Measurements from ENCODE around the gene NLRP3. TPM values are rescaled to one million over a fixed set of nuclear protein-coding genes. Genes with fewer than 3 reads are reported as not detected.
"Not testable (repeated sequence)": the region's sequence is repeated elsewhere in the genome, so short reads cannot be mapped to it uniquely, and the experiment has no call there.

The NLRP3 gene
- total RNA-seq, 2 experiments from 2014 or later, result 0.33 to 0.44 TPM

- H3K36me3 Mint-ChIP-seq; H3K4me1 Mint-ChIP-seq; H3K9me3 Mint-ChIP-seq (ENCODE audit: low read depth); ATAC-seq; H3K27ac Mint-ChIP-seq; DNase-seq; H3K4me3 Mint-ChIP-seq; CTCF ChIA-PET: not testable (repeated sequence)
- peaks cover 20% of the 10 kb centered on the region for H3K27me3 Mint-ChIP-seq
Observed at GRCh38 chr1:247377656-247378055, 38.3 kb upstream of the NLRP3 start.

- no peaks in the 10 kb centered on the region for H3K36me3 Mint-ChIP-seq
- H3K27me3 Mint-ChIP-seq, result peaks cover 20% of the 10 kb centered on the region
- no peak overlapping the region for H3K4me3 Mint-ChIP-seq
- H3K9me3 Mint-ChIP-seq (ENCODE audit: low read depth), result no peaks in the 10 kb centered on the region
- H3K27ac Mint-ChIP-seq, result no peak overlapping the region
- CTCF ChIA-PET, result interaction anchor here (1.0 kb wide), 1 partner anchor 11 kb away, joined by 4 read pairs; no protein-coding TSS in a partner anchor
- ATAC-seq (no peak), DNase-seq (no peak)
- H3K4me1 Mint-ChIP-seq, result peaks cover 3% of the 10 kb centered on the region
Observed at GRCh38 chr1:247378334-247379073, 37.5 kb upstream of the NLRP3 start.

GRCh38 chr1:247385283-247385682 lies 30.7 kb upstream of the NLRP3 start:
- no peak overlapping the region for H3K4me3 Mint-ChIP-seq
- H3K9me3 Mint-ChIP-seq (ENCODE audit: low read depth), result peaks cover 2% of the 10 kb centered on the region
- H3K27me3 Mint-ChIP-seq, result peaks cover 14% of the 10 kb centered on the region
- H3K36me3 Mint-ChIP-seq, result peaks cover 1% of the 10 kb centered on the region
- ATAC-seq, result no peak
- CTCF ChIA-PET, result interaction anchor here (2.5 kb wide), 1 partner anchor 12 kb away, joined by 9 read pairs; no protein-coding TSS in a partner anchor
- H3K4me1 Mint-ChIP-seq, result peaks cover 14% of the 10 kb centered on the region
- DNase-seq, result no peak
- H3K27ac Mint-ChIP-seq, result no peak overlapping the region

DNA sequence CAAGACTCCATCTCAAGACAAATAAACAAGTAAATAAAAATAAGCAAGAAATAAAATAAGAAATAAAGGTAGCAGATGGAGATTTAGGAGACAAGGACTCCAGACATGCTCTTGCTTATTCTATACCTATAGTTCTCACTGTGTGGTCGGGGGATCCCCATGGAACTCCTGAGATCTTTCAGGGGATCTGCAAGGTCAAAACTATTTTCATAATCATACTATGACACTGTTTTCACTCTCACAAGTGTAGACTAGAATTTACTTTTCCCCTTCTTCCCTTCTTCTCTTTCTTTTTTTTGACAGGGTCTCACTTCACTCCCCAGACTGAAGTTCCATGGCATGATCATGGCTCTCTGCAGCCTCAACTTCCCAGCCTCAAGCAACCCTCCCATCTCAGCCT lies 29.8 kb upstream of the NLRP3 start:
- CTCF ChIA-PET, result interaction anchor here (2.5 kb wide), 1 partner anchor 13 kb away, joined by 9 read pairs; no protein-coding TSS in a partner anchor
- ATAC-seq, result no peak
- H3K27ac Mint-ChIP-seq, result no peak overlapping the region
- DNase-seq, result no peak
- H3K4me3 Mint-ChIP-seq, result no peak overlapping the region
- peaks cover 2% of the 10 kb centered on the region for H3K9me3 Mint-ChIP-seq (ENCODE audit: low read depth)
- H3K27me3 Mint-ChIP-seq, result peaks cover 14% of the 10 kb centered on the region
- peaks cover 1% of the 10 kb centered on the region for H3K36me3 Mint-ChIP-seq
- peaks cover 18% of the 10 kb centered on the region for H3K4me1 Mint-ChIP-seq

GRCh38 chr1:247386687-247387086 lies 29.3 kb upstream of the NLRP3 start:
- CTCF ChIA-PET, result no interaction called here
- Mint-ChIP-seq H3K36me3 (peaks cover 1% of the 10 kb centered on the region), H3K27ac (no peak overlapping the region), H3K27me3 (peaks cover 14% of the 10 kb centered on the region), H3K9me3 (ENCODE audit: low read depth) (peaks cover 2% of the 10 kb centered on the region), H3K4me1 (peaks cover 18% of the 10 kb centered on the region), H3K4me3 (no peak overlapping the region)
- ATAC-seq (no peak), DNase-seq (no peak)

DNA sequence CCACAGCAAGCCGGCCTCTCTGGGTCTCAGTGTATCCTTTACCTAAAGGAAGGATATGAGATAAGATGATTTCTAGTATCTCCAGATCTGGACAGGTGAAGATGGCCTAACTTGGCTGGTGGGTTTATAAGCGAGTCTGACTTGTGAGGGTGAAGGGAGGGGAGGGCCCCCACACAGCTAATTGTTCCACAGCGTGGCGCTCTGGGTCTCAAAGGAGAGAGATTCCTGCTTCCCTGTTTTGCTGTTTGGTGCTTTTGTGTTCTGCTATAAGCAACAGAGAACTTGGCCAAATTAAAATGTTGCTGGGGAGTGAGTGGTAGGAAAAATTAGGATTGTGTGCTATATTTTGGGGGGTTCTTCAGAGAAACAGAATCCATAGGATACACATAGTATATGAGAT lies 28.9 kb upstream of the NLRP3 start:
- DNase-seq (no peak), ATAC-seq (no peak)
- peaks cover 1% of the 10 kb centered on the region for H3K36me3 Mint-ChIP-seq
- CTCF ChIA-PET, result no interaction called here
- no peak overlapping the region for H3K27ac Mint-ChIP-seq
- peaks cover 2% of the 10 kb centered on the region for H3K9me3 Mint-ChIP-seq (ENCODE audit: low read depth)
- peaks cover 18% of the 10 kb centered on the region for H3K4me1 Mint-ChIP-seq
- H3K27me3 Mint-ChIP-seq, result peaks cover 14% of the 10 kb centered on the region
- H3K4me3 Mint-ChIP-seq, result no peak overlapping the region

DNA sequence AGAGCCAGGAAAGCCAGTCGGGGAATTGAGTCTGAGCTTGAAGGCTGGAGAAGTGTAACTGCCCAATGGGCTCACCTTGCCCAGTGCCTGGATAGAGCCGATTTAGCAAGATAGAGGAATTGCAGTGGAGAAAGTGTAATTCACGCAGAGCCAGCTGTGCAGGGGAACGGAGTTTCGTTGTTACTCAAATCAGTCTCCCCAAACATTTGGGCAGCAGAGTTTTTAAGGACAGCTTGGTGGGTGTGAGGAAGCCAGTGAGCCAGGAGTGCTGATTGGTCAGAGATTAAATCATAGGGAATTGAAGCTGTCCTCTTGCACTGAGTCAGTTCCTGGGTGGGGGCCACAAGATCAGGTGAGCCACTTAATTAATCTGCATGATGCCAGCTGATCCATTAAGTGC lies 28.4 kb upstream of the NLRP3 start:
- no peak for ATAC-seq
- no peak for DNase-seq
- Mint-ChIP-seq H3K4me1 (peaks cover 18% of the 10 kb centered on the region), H3K27ac (no peak overlapping the region), H3K27me3 (peaks cover 14% of the 10 kb centered on the region), H3K4me3 (no peak overlapping the region), H3K9me3 (ENCODE audit: low read depth) (peaks cover 2% of the 10 kb centered on the region), H3K36me3 (peaks cover 1% of the 10 kb centered on the region)
- CTCF ChIA-PET, result interaction anchor here (0.8 kb wide), 1 partner anchor 99 kb away, joined by 3 read pairs; no protein-coding TSS in a partner anchor

- Mint-ChIP-seq H3K27me3 (peaks cover 14% of the 10 kb centered on the region), H3K36me3 (no peaks in the 10 kb centered on the region), H3K9me3 (ENCODE audit: low read depth) (no peaks in the 10 kb centered on the region), H3K4me3 (peak overlapping the region; percentile 59), H3K4me1 (peaks cover 9% of the 10 kb centered on the region), H3K27ac (peak overlapping the region; percentile 71)
- ATAC-seq (peak; percentile 98), DNase-seq (peak; percentile 86)
- CTCF ChIA-PET, result interaction anchor here (0.8 to 3.2 kb wide), 15 partner anchors 8 to 1417 kb away, joined by 3 to 44 read pairs (median 6); partner anchors contain the start of gene NLRP3
Observed at GRCh38 chr1:247390116-247390791, 25.7 kb upstream of the NLRP3 start.

GRCh38 chr1:247390996-247391395 lies 25.0 kb upstream of the NLRP3 start:
- ATAC-seq, result no peak
- Mint-ChIP-seq H3K36me3 (no peaks in the 10 kb centered on the region), H3K9me3 (ENCODE audit: low read depth) (no peaks in the 10 kb centered on the region), H3K4me3 (no peak overlapping the region), H3K27ac (no peak overlapping the region), H3K4me1 (peaks cover 8% of the 10 kb centered on the region), H3K27me3 (peaks cover 14% of the 10 kb centered on the region)
- CTCF ChIA-PET, result interaction anchor here (0.8 to 3.2 kb wide), 8 partner anchors 8 to 1417 kb away, joined by 3 to 44 read pairs (median 9); partner anchors contain the start of gene NLRP3
- no peak for DNase-seq

DNA sequence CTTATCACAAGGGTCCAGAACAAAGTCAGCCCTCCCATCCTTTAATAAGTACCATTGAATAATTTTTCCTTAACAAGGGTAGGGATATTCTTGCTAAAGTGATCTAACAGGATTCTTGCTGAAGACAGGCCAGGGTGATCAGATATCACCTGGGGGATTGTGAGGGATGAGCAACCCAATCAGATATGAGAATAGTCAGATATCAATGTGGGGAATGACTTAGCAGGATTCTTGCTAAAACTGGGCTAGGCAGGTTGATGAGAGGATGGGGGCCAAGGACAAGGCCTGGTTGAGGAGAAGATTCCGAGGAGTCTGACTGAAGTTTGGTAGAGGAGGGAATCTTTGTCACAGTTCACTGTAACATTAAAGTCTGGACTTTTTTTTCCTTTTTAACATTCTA lies 23.9 kb upstream of the NLRP3 start:
- Mint-ChIP-seq H3K9me3 (ENCODE audit: low read depth) (no peaks in the 10 kb centered on the region), H3K36me3 (no peaks in the 10 kb centered on the region), H3K4me3 (no peak overlapping the region), H3K27ac (no peak overlapping the region), H3K4me1 (peaks cover 8% of the 10 kb centered on the region), H3K27me3 (peaks cover 8% of the 10 kb centered on the region)
- no peak for DNase-seq
- no peak for ATAC-seq
- CTCF ChIA-PET, result interaction anchor here (3.2 kb wide), 1 partner anchor 23 kb away, joined by 18 read pairs; the partner anchor contains the start of gene NLRP3

DNA sequence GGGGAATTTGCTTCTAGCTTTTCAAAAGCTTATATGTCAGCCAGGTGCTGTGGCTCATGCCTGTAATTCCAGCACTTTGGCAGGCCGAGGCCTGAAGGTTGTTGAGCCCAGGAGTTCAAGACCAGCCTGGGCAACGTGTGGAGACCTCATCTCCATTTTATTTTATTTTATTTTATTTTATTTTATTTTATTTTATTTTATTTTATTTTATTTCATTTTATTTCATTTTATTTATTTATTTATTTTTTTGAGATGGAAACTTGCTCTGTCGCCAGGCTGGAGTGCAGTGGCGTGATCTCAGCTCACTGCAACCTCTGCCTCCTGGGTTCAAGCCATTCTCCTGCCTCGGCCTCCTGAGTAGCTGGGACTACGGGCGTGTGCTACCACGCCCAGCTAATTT lies 20.9 kb upstream of the NLRP3 start:
- ATAC-seq; DNase-seq; CTCF ChIA-PET; H3K36me3 Mint-ChIP-seq; H3K4me1 Mint-ChIP-seq; H3K9me3 Mint-ChIP-seq (ENCODE audit: low read depth); H3K27ac Mint-ChIP-seq; H3K4me3 Mint-ChIP-seq: not testable (repeated sequence)
- peaks cover 14% of the 10 kb centered on the region for H3K27me3 Mint-ChIP-seq

- no peak for DNase-seq
- no peaks in the 10 kb centered on the region for H3K36me3 Mint-ChIP-seq
- no peaks in the 10 kb centered on the region for H3K4me1 Mint-ChIP-seq
- no peak for ATAC-seq
- no peak overlapping the region for H3K27ac Mint-ChIP-seq
- no peaks in the 10 kb centered on the region for H3K9me3 Mint-ChIP-seq (ENCODE audit: low read depth)
- CTCF ChIA-PET, result no interaction called here
- peaks cover 41% of the 10 kb centered on the region for H3K27me3 Mint-ChIP-seq
- no peak overlapping the region for H3K4me3 Mint-ChIP-seq
Observed at GRCh38 chr1:247400685-247401084, 15.3 kb upstream of the NLRP3 start.

- Mint-ChIP-seq H3K27ac (no peak overlapping the region), H3K36me3 (no peaks in the 10 kb centered on the region), H3K4me1 (peaks cover under 1% of the 10 kb centered on the region), H3K4me3 (no peak overlapping the region), H3K27me3 (peaks cover 42% of the 10 kb centered on the region), H3K9me3 (ENCODE audit: low read depth) (no peaks in the 10 kb centered on the region)
- no peak for DNase-seq
- CTCF ChIA-PET, result interaction anchor here (0.9 to 1.5 kb wide), 4 partner anchors 12 to 85 kb away, joined by 3 read pairs; no protein-coding TSS in a partner anchor
- ATAC-seq, result no peak
Observed at GRCh38 chr1:247401310-247402119, 14.5 kb upstream of the NLRP3 start.
